ENCODE data around the gene HS3ST6.
"Not testable (repeated sequence)": the region's sequence is repeated elsewhere in the genome, so short reads cannot be mapped to it uniquely, and the experiment has no call there.

Gene HS3ST6

GRCh38 chr16:1946495-1947368 lies 28.5 kb upstream of the HS3ST6 start:
- DNase-seq, result no peak

- DNase-seq, result no peak
Measured at GRCh38 chr16:1945559-1946391, 27.6 kb upstream of the HS3ST6 start.

- DNase-seq, result no peak
Measured at GRCh38 chr16:1944612-1945199, 26.5 kb upstream of the HS3ST6 start.

- DNase-seq, result peak; percentile 99
Measured at GRCh38 chr16:1942810-1943726, 24.9 kb upstream of the HS3ST6 start, which contains the start of gene MSRB1. Gene MSRB1, minus strand, starts transcription at chr16:1943199. Its CDS starts 43 bp downstream, at chr16:1943156.

GRCh38 chr16:1942047-1942809 lies 24.0 kb upstream of the HS3ST6 start:
- no peak for DNase-seq

- DNase-seq, result no peak
Measured at GRCh38 chr16:1941162-1942046, 23.2 kb upstream of the HS3ST6 start.

- no peak for DNase-seq
Measured at GRCh38 chr16:1940273-1941161, 22.3 kb upstream of the HS3ST6 start.

- DNase-seq, result not testable (repeated sequence)
Measured at GRCh38 chr16:1939833-1940232, 21.6 kb upstream of the HS3ST6 start.

- DNase-seq, result no peak
Measured at GRCh38 chr16:1938910-1939309, 20.7 kb upstream of the HS3ST6 start.

GRCh38 chr16:1938316-1938715 lies 20.1 kb upstream of the HS3ST6 start:
- DNase-seq, result no peak

- DNase-seq, result no peak
Measured at GRCh38 chr16:1936945-1937479, 18.8 kb upstream of the HS3ST6 start.

- DNase-seq, result no peak
Measured at GRCh38 chr16:1933097-1933661, 15.0 kb upstream of the HS3ST6 start.

- DNase-seq, result no peak
Measured at GRCh38 chr16:1932050-1933028, 14.1 kb upstream of the HS3ST6 start.

GRCh38 chr16:1930338-1930720 lies 12.1 kb upstream of the HS3ST6 start:
- no peak for DNase-seq

GRCh38 chr16:1929578-1930337 lies 11.5 kb upstream of the HS3ST6 start:
- peak; percentile 94 for DNase-seq

- DNase-seq, result no peak
Measured at GRCh38 chr16:1929105-1929504, 10.9 kb upstream of the HS3ST6 start.

GRCh38 chr16:1926271-1926670 lies 8.1 kb upstream of the HS3ST6 start:
- DNase-seq, result no peak
